Pons (tissue), 1 donor: ENCODE data around the gene MAN2C1.
"Not testable (repeated sequence)": the region's sequence is repeated elsewhere in the genome, so short reads cannot be mapped to it uniquely, and the experiment has no call there.

Source experiments
- DNase-seq: peaks from one replicate; pipeline ENCODE4 v3.0.0-alpha.2; 2016; ENCODE audit warnings: low spot score

Gene MAN2C1

DNA sequence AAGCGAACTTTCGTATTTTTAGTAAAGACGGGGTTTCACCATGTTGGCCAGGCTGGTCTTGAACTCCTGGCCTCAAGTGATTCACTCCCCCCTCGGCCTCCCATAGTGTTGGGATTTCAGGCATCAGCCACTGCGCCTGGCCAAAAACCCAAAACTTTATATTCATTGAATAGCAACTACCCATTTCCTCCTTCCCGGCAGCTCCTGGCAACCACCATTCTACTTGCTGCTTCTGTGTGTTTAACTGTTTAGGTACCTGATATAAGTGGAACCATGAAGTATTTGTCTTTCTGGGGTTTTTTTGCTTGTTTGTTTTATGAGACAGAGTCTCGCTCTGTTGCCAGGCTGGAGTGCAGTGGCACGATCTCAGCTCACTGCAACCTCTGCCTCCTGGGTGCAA lies 24.5 kb downstream of the MAN2C1 start:
- not testable (repeated sequence) for DNase-seq

DNA sequence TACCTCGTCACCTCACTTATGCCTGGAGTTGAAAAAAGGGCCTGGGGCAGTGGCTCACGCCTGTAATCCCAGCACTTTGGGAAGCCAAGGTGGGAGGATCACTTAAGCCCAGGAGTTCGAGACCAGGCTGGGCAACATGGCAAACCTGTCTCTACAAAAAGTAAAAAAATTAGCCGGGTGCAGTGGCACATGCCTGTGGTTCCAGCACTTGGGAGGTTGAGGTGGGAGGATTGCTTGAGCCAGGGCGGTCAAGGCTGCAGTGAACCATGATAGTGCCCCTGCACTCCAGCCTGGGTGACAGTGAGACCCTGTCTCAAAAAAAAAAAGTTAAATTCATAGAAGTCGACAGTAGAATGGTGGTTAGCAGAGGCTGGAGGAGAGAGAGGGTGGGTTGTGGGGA lies 26.2 kb downstream of the MAN2C1 start:
- DNase-seq = no peak

DNA sequence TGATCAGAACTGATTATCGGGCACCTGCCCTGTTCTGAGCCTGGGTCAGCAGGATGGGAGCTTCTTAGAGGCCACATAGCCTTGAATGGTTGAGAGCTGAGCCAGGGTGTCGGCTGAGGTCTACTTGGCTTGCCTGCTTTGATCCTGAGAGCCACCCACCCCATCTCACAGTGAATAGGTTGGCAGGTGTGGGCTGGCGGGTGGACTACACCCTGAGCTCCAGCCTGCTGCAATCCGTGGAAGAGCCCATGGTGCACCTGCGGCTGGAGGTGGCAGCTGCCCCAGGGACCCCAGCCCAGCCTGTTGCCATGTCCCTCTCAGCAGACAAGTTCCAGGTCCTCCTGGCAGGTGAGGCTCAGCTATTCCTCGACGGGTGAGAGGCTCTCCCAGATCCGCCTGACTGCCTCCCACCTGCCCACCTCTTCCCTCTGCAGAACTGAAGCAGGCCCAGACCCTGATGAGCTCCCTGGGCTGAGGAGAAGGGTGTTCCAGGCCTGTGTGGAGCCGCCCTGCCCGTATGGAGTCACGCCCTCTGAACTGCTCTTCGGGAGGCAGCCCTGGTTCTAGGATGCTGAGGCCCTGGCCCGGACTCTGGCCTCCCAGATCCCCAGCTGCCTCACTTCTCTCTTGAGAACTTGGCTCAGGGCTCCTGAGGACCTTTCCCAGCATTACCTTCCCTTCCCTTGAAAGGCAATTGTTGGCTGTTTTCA lies 28.7 kb downstream of the MAN2C1 start:
- DNase-seq = no peak

DNA sequence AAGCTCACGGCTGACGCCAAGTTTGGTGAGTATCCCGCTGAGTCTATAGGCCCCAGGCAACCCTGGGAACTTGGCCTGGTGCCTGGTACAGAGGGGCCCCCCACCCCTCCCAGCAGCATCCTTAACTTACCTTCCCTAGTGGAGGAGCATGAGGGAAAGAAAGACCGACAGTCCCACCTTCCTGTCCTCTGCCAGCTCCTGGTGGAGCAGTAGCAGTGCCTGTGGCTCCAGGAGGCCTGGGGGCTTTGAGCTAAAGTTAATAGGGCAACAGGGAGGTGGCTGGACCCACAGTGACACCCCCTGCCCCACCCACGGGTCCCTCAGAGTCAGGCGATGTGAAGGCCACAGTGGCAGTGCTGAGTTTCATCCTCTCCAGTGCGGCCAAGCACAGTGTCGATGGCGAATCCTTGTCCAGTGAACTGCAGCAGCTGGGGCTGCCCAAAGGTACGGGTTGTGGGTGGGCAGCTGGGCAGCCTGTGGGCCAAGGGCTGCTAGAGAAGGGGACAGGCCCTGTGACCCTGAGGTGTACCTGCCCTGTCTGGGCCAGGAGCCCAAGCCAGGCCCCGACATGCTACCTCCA lies 29.7 kb downstream of the MAN2C1 start:
- DNase-seq = no peak

DNA sequence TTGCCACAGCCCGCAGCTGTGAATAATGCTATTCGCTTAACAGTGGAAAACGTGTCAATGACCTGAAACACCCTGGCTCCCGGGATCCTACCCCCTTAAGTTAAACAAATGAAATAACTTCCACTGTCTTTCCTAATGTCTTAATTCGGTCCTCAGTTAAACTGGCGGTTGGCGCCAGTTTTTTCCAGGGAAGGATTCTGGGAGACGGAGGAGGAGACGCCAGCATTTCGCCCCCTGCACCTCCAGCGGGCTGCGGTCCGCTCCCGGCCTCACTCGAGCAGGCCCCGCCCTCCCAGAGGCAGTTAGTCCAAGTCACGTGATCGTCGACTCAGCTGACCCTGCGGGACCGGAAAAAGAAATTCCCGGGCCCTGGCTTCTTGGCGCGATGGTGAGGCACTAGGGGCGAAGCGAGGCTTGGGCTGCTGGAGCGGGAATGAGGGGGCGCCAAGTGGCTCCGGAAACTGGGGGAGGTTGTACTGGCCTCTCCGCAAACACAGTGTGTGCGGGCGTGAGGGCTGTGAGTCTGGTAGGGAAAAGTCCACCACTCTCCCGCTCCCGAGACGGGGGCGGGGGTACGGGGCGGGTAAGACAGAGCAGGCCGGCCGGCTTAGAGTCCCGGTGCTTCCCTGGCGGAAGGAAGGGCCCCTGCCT lies 32.6 kb downstream of the MAN2C1 start, which contains the start of gene COMMD4:
Gene COMMD4, plus strand, starts transcription at position 359 of the 651 bp plus-strand sequence. Its CDS starts 27 bp downstream, at position 386.
- peak; percentile 94 for DNase-seq

DNA sequence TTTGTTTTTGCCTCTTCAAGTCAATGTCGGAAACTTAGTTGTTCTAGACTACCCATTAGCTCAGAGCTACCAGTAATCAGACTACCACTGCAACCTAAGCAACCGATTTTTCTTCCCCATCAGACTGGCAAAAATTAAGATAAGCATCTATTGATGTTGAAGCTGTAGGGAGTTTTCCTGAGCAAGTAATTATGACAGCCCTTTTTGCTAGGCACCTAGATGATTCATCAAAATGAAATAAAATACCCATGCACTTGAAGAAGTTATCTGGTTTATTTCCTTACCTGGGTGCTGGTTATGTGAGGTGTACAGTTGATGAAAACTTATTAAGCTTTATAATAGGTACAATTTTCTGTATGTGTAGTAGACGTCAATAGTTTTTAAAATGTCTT lies 33.1 kb downstream of the MAN2C1 start:
- DNase-seq = no peak

DNA sequence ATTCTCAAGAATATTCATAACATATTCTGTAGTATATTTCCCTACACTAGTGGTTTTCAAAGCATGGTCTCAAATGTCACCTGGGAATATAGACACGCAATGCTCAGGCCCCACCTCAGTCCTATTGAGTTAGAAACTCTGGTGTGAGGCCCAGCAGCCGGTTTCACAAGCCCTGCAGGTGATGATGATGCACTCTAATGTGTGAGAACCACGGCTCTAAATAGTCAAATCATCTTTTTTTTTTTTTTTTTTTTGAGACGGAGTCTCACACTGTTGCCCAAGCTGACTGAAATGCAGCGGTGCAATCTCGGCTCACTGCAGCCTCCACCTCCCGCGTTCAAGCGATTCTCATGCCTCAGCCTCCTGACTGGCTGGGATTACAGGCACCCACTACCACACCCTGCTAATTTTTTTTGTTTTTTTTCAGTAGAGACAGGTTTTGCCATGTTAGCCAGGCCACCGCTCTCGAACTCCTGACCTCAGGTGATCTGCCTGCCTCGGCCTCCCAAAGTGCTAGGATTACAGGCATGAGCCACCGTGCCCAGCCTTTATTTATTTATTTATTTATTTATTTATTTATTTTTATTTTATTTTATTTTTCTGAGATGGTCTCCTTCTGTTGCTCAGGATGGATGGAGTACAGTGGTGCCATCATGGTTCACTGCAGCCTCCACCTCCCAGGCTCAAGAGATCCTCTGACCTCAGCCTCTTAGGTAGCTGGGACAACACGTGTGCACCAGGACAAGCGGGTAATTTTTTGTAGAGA lies 34.6 kb downstream of the MAN2C1 start:
- not testable (repeated sequence) for DNase-seq

DNA sequence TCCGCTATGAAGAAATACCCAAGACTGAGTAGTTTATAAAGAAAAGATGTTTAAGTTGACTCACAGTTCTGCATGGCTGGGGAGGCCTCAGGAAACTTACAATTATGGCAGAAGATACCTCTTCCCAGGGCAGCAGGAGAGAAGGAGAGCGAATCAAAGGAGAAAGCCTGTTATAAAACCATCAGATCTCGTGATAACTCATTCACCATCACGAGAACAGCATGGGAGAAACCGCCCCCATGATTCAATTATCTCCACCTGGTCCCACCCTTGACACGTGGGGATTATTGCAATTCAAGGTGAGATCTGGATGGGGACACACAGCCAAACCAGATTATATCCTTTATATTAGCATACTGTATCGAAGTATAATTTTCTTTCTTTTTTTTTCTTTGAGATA lies 36.3 kb downstream of the MAN2C1 start:
- not testable (repeated sequence) for DNase-seq

DNA sequence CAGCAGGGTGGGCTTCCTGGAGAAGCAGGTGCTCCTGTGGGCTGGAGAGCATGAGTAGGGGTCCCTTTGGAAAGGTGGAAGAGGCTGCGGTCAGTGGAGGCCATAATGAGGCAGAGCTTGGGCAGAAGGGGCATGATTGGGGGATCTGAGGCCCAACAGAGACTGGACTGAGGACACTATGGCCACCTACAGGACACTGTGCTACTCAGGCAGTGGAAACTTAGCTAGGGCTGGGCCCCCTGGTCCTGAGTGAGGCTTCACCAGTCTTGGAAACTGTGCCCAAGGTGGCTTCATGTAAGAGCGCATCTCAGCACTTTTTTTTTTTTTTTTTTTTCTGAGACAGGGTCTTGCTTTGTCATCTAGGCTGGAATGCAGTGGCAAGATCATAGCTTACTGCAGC lies 38.8 kb downstream of the MAN2C1 start:
- no peak for DNase-seq

DNA sequence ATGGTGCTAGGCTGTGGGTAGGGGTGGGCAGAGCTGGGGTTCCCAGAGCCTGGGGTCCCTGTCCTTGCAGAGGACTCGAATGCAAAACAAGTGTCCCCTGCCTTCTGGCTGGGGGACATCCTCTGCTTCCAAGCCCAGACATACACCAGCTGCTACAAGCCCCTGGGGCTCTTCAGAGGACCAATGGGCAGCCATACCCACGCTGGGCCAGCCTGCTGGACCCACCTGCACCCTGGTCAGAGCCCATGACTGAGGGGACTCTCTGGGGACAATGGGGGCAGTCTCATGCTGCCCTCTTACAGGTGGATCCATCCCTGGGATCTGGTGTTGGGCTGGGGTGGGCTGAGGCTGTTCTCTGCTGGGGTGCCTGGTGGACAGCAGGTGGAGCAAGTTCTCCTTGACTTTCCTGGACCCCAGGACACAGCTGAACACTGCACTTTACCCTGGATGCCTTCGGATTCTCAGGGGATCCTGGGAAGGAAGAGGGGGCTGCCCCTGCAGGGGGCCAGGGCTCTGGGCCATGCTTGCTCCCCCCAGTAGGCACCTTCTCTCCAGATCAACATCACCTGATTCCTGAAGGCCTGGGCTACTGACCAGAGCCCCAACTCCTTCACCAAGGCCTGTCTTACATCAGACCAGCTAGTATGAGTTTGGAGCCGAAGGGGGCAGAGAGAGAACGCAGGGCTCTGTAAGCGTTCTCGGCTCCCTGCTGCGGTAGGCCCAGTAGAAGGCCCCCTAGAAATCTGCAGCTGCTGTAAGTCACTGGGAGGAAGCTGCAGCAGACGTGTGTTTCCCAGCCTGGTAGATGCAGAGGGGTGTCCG lies 39.7 kb downstream of the MAN2C1 start:
- no peak for DNase-seq

DNA sequence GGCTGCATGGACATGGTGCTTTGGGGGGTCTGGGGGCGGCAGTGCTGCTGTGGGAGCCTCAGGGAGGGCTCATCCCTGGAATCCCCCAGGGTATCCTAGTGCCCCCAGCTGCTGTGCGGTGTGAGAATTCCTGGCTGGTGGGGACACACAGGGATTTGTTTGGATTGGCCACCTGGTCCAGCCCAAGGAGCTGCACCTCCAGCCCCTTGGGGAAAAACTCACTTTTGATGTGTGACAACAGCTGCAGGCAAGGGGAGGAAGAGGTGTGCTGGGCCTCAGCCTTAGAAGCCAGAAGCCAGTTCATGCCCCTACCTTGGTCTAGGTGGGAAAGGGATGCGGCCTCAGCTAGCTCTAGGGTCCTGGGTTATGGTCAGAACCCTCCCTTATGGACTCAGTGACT lies 40.9 kb downstream of the MAN2C1 start:
- DNase-seq = no peak

DNA sequence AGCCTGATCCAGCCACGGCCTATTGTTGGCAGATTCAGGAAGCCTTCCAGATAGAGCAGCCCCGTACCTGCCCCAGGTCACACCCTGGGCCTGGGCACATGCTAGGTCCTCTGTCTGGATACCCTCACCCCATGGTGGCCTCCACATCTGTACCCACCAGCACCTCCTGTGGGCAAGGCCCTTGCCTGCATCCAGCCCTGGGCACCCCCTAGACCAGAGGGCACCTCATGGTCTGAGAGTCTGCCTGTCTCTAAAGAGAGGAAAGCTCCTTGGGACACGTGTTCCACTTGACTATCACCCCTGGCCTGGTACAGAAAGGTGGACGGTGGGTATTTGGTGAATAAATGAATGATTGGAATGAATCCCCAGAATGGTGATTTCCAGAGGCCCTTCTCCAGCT lies 41.4 kb downstream of the MAN2C1 start:
- no peak for DNase-seq

DNA sequence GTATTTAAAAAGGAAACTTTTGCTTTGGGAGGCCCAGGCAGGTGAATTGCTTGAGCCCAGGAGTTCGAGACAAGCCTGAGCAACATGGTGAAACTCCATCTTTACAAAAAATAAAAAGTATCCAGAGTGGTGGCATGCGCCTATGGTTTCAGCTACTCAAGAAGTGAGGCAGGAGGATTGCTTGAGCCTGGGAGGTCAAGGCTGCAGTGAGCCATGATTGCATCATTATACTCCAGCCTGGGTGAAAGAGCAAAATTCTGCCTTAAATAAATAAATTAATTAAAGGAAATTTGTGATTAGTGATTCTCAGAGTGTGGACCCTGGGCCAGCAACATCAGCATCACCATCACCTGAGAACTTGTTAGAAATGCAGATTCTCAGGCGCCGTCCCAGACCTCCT lies 42.5 kb downstream of the MAN2C1 start:
- DNase-seq = no peak

DNA sequence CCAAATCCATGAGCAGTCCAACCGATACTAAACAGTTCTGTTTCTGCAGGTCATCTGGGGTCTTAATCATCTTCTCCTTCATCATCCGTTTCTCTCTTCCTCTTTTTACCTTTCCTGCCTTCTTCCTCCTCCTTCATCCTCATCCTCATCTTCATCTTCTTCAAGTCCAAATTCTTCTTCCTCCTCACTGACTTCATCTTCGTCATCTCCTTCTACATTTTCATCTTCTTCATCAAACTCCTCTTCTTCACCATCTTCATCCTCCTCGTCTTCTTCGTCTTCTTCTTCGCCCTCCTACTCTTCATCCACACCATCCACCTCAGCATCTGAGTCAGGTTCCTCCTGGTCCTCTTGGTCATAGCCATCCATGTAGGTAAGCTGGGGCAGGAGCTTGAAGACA lies 46.7 kb downstream of the MAN2C1 start:
- DNase-seq = no peak

DNA sequence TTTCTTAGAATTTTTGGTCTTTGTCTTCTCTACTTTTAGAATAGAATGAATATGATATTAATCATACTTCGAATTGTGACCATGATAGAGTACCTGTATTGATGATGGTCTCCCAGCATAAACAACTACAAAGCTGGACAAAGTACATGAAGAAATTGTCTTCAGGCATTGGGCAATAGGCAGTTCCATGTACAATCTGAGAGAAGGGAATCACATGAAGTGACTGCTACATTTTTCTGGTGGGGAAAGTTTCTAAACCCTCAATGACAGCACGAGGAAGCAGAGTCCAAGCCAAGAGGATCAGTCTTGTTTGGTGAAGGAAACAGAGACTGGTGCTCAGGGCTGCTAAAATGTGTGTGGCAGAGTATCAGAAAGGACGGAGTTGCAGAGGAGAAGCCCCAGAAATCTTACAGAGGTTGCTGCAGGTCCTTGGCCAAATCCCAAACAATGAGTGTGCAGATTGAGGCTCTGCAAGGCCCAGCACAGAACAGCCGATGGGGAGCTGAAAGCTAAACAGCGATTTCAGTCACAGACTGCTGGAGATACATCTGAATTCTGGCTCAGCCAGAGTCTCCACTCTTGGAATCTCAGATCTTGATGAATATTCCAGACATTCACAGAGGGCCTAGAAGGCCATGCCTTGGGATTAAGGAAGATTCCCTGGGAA lies 49.0 kb downstream of the MAN2C1 start:
- DNase-seq = not testable (repeated sequence)

DNA sequence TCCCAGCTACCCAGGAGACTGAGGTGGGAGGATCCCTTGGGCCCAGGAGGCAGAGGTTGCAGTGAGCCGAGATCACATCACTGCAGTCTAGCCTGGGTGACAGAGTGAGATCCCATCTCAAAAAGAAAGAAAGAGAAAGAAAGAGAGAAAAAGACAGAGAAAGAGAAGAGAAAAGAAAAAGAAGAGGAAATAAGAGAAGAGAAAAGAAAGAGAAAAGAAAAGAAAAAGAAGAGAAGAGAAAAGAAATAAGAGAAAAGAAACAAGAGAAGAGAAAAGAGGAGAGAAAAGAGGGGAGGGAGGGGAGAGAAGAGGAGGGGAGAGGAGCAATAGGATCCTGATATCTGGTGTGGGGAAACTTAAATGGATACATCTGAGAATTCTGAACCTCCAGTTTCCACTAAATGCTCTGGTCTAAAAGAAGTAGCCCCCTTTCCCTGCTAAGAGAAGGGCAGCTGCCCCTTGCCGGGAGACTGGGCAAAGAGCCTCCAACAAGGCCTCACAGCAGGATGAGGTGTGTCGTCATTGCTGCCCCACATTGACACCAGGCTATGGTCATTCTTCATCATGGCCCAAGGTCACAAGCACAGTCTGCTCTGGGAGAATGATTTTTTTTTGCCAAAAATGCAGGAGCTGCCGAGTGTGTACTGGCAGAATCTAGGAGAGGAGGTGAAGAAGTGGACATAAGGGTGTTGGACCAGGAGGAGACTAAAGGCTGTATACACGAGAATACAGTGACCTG lies 53.7 kb downstream of the MAN2C1 start:
- DNase-seq = no peak

DNA sequence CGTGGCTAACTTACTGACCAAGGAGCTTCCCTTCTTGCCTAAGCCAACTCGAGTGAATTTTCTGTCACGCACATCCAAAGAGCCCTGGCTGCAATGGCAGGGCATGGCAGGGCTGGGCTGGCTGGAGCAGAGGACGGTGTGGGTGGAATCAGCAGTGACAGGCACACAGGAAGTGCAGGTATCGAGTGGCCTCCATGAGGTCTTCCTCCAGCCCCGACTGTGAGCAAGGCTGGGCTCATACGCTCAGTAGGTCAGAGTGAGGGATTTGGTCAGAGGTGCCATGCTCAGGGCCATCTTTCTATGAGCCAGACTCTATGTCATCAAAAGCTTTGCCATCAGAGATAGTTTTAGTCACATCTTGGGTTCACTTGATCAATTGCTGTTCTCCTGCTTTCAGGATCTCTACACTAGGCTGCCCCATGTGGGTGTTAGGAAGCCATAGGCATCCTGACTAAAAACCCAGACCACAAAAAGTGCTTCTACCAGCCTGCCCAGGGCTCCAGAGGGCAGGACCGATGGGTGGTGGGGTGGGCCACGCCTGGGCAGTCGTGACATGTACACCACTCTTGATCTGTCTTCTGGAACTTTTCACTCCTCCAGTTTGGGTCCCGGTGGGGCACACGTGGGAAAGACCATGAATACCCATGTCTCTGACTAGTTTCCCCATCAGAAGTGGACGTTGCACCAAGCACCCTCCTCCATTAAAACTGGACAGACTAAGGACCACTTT lies 55.1 kb downstream of the MAN2C1 start:
- DNase-seq = no peak

DNA sequence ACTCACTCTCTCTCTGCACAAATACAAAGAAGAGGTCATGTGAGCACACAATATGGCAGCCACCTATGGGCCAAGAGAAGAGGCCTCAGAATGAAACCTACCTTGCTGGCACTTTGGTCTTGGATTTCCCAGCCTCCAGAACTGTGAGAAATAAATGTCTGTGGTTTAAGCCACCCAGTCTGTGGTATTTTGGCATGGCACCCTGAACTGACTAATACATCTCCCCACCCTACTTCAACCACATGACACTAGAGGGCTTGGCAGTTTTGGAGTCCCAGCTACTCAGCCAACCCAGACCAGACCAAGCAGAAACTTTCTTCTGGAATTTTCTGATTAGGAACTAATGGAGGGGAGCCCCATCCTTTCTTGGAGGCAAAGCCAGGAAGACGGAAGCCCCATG lies 55.9 kb downstream of the MAN2C1 start:
- DNase-seq = not testable (repeated sequence)

DNA sequence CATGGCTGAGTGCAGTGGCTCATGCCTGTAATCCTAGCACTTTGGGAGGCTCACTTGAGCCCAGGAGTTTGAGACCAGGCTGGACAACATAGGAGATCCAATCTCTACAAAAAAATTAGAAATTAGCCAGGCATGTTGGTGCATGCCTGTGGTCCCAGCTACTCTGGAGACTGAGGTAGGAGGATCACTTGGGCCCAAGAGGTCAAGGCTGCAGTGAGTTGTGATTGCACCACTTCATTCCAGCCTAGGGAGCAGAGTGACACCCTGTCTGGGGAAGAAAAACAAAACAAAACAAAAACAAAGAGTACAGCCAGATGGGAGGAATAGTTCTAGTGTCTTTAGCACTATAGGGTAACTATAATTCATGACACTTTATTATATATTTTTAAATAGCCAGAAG lies 58.7 kb downstream of the MAN2C1 start:
- no peak for DNase-seq
